WTC11 (cell line): ENCODE data around the gene PDSS2. TPM values are rescaled to one million over a fixed set of nuclear protein-coding genes. Genes with fewer than 3 reads are reported as not detected.

Source experiments
- ATAC-seq: fragments of 200-7000 bp; cut with Tn5 transposase; 2 replicates; pipeline ENCODE4 v1.10.0; 2021; ENCODE audit warnings: mild to moderate bottlenecking, moderate library complexity
- CTCF ChIA-PET: fragments of 300-600 bp; sonication (Branson Sonifier 250); formaldehyde crosslinking; loops from one replicate; lab custom pipeline; 2021; ENCODE audit warnings: antibody characterized with exemption; lab: Charles Lee
- POLR2A ChIA-PET: fragments of 350-600 bp; sonication (Branson Sonifier 250); formaldehyde crosslinking; loops from one replicate; lab custom pipeline; 2021; ENCODE audit warnings: antibody characterized with exemption; lab: Charles Lee
- DNase-seq: peaks from one replicate; pipeline ENCODE4 v3.0.0; 2021; ENCODE audit warnings: low spot score
- H3K27ac Mint-ChIP-seq: 2 replicates; pipeline ENCODE4 v1.8.0; 2021; ENCODE audit warnings: mixed read lengths
- H3K27me3 Mint-ChIP-seq: 2 replicates; pipeline ENCODE4 v1.8.0; 2021; ENCODE audit warnings: low read depth, mild to moderate bottlenecking, moderate library complexity, mixed read lengths
- H3K36me3 Mint-ChIP-seq: 2 replicates; pipeline ENCODE4 v1.8.0; 2021; ENCODE audit warnings: mixed read lengths
- H3K4me1 Mint-ChIP-seq: 2 replicates; pipeline ENCODE4 v1.8.0; 2022; ENCODE audit warnings: mixed read lengths
- H3K4me3 Mint-ChIP-seq: 2 replicates; pipeline ENCODE4 v1.8.0; 2021; ENCODE audit warnings: mild to moderate bottlenecking, moderate library complexity, mixed read lengths
- H3K9me3 Mint-ChIP-seq: 2 replicates; pipeline ENCODE4 v1.8.0; 2021; ENCODE audit warnings: mixed read lengths
- ARID4B ChIP-seq: sonication (generic); formaldehyde crosslinking; IDR thresholded peaks from 2 replicates; pipeline ENCODE4 v1.8.0; 2023; ENCODE audit warnings: missing genetic modification reagents, mild to moderate bottlenecking, borderline replicate concordance
- ATF1 ChIP-seq: sonication (generic); formaldehyde crosslinking; IDR thresholded peaks from 2 replicates; pipeline ENCODE4 v1.8.1; 2023; ENCODE audit warnings: mild to moderate bottlenecking, moderate library complexity, missing genetic modification reagents
- CBFB ChIP-seq: sonication (generic); formaldehyde crosslinking; IDR thresholded peaks from 2 replicates; pipeline ENCODE4 v1.8.1; 2022; ENCODE audit warnings: mild to moderate bottlenecking, low read depth, missing genetic modification reagents
- CDX4 ChIP-seq: fragments of 250-450 bp; sonication (Bioruptor Pico); IDR thresholded peaks from 2 replicates; pipeline ENCODE4 v1.9.0; 2021; ENCODE audit warnings: moderate library complexity, mild to moderate bottlenecking, inconsistent platforms, borderline replicate concordance
- CREB1 ChIP-seq: sonication (generic); formaldehyde crosslinking; IDR thresholded peaks from 2 replicates; pipeline ENCODE4 v1.8.0; 2023; ENCODE audit warnings: mild to moderate bottlenecking, missing genetic modification reagents
- CTCF ChIP-seq: fragments of 200-600 bp; IDR thresholded peaks from 2 replicates; pipeline ENCODE4 v1.8.0; 2022; ENCODE audit warnings: antibody characterized with exemption
- ETV6 ChIP-seq: sonication (generic); formaldehyde crosslinking; IDR thresholded peaks from 2 replicates; pipeline ENCODE4 v1.8.1; 2022; ENCODE audit warnings: mild to moderate bottlenecking, missing genetic modification reagents
- FOXK1 ChIP-seq: sonication (generic); formaldehyde crosslinking; IDR thresholded peaks from 2 replicates; pipeline ENCODE4 v1.8.0; 2022; ENCODE audit warnings: mild to moderate bottlenecking, moderate library complexity, missing genetic modification reagents
- GABPB1 ChIP-seq: sonication (generic); formaldehyde crosslinking; IDR thresholded peaks from 2 replicates; pipeline ENCODE4 v1.8.1; 2023; ENCODE audit warnings: mild to moderate bottlenecking, missing genetic modification reagents
- HMGA2 ChIP-seq: fragments of 250-450 bp; sonication (Bioruptor Pico); IDR thresholded peaks from 2 replicates; pipeline ENCODE4 v1.4.0; 2021; ENCODE audit warnings: mild to moderate bottlenecking, moderate library complexity
- MXD4 ChIP-seq: fragments of 250-450 bp; sonication (Bioruptor Pico); IDR thresholded peaks from 2 replicates; pipeline ENCODE4 v1.8.0; 2021; ENCODE audit warnings: mild to moderate bottlenecking, moderate library complexity, borderline replicate concordance
- MYBL2 ChIP-seq: sonication (generic); formaldehyde crosslinking; IDR thresholded peaks from 2 replicates; pipeline ENCODE4 v1.8.1; 2023; ENCODE audit warnings: mild to moderate bottlenecking, moderate library complexity, missing genetic modification reagents
- NR3C1 ChIP-seq: sonication (generic); formaldehyde crosslinking; conservative IDR thresholded peaks from 2 replicates; pipeline ENCODE4 v1.8.1; 2023; ENCODE audit warnings: low read depth, mild to moderate bottlenecking, missing genetic modification reagents
- SMAD3 ChIP-seq: sonication (generic); formaldehyde crosslinking; IDR thresholded peaks from 2 replicates; pipeline ENCODE4 v1.8.0; 2022; ENCODE audit warnings: missing genetic modification reagents, mild to moderate bottlenecking, borderline replicate concordance
- TP53 ChIP-seq: sonication (generic); formaldehyde crosslinking; IDR thresholded peaks from 2 replicates; pipeline ENCODE4 v1.8.1; 2023; ENCODE audit warnings: mild to moderate bottlenecking, missing genetic modification reagents
- ZNF121 ChIP-seq: sonication (generic); formaldehyde crosslinking; IDR thresholded peaks from 2 replicates; pipeline ENCODE4 v1.8.0; 2023; ENCODE audit warnings: missing genetic modification reagents
- ZNF219 ChIP-seq: sonication (generic); formaldehyde crosslinking; IDR thresholded peaks from 2 replicates; pipeline ENCODE4 v1.8.0; 2023; ENCODE audit warnings: missing genetic modification reagents, mild to moderate bottlenecking, borderline replicate concordance
- ZNF263 ChIP-seq: sonication (generic); formaldehyde crosslinking; IDR thresholded peaks from 2 replicates; pipeline ENCODE4 v1.8.1; 2022; ENCODE audit warnings: low read depth, mild to moderate bottlenecking, moderate library complexity, missing genetic modification reagents
- ZNF423 ChIP-seq: fragments of 250-450 bp; sonication (Bioruptor Pico); IDR thresholded peaks from 2 replicates; pipeline ENCODE4 v2.1.2; 2022; ENCODE audit warnings: mild to moderate bottlenecking, moderate library complexity
- ZNF671 ChIP-seq: fragments of 250-450 bp; sonication (Bioruptor Pico); IDR thresholded peaks from 2 replicates; pipeline ENCODE4 v1.8.0; 2021; ENCODE audit warnings: mild to moderate bottlenecking
- ZSCAN18 ChIP-seq: fragments of 250-450 bp; sonication (Bioruptor Pico); IDR thresholded peaks from 2 replicates; pipeline ENCODE4 v2.1.2; 2022; ENCODE audit warnings: mild to moderate bottlenecking, moderate library complexity
- total RNA-seq: library from RNA; stranded (reverse); gene quantifications from 3 replicates; pipeline ENCODE4 v1.2.3, GENCODE V29; 2021

Gene PDSS2
- total RNA-seq, 1 experiment from 2014 or later: 18.3 TPM

GRCh38 chr6:107419733-107420132 is 39.6 kb downstream of the PDSS2 start (continued):
- no peak for TF ChIP-seq GABPB1 (CRISPR knock-in tag)
- no peak for TF ChIP-seq CDX4 (CRISPR knock-in tag)
- TF ChIP-seq CBFB (CRISPR knock-in tag): no peak
- no peak for TF ChIP-seq ZNF121 (CRISPR knock-in tag)
- TF ChIP-seq ZNF423: no peak
- TF ChIP-seq MYBL2: no peak
- TF ChIP-seq ZNF263 (CRISPR knock-in tag): no peak

- ChIA-PET POLR2A (no interaction called here), CTCF (interaction anchor here (0.6 to 1.3 kb wide), 6 partner anchors 10 to 239 kb away, joined by 3 to 5 read pairs (median 3); no protein-coding TSS in a partner anchor)
- Mint-ChIP-seq H3K27me3 (no peaks in the 10 kb centered on the region), H3K9me3 (no peaks in the 10 kb centered on the region), H3K4me3 (no peak overlapping the region), H3K4me1 (peaks cover 43% of the 10 kb centered on the region), H3K36me3 (no peaks in the 10 kb centered on the region), H3K27ac (peak overlapping the region; percentile 6; the same call in 1 of the 2 replicates)
- no peak for TF ChIP-seq ZNF121 (CRISPR knock-in tag)
- no peak for TF ChIP-seq SMAD3 (CRISPR knock-in tag)
- peak; percentile 48 for TF ChIP-seq CTCF
- no peak for TF ChIP-seq CREB1 (CRISPR knock-in tag)
- DNase-seq (no peak), ATAC-seq (peak; percentile 87)
Observed at GRCh38 chr6:107418118-107418517, 41.2 kb downstream of the PDSS2 start.

- Mint-ChIP-seq H3K4me1 (peaks cover 40% of the 10 kb centered on the region), H3K36me3 (no peaks in the 10 kb centered on the region), H3K9me3 (no peaks in the 10 kb centered on the region), H3K27ac (peak overlapping the region; percentile 71; the same call in 1 of the 2 replicates), H3K27me3 (no peaks in the 10 kb centered on the region), H3K4me3 (no peak overlapping the region)
- DNase-seq (no peak), ATAC-seq (no peak)
- no peak for TF ChIP-seq ZNF671 (CRISPR knock-in tag)
- no peak for TF ChIP-seq TP53 (CRISPR knock-in tag)
- TF ChIP-seq MXD4 (CRISPR knock-in tag): no peak
- TF ChIP-seq MYBL2: no peak
- TF ChIP-seq ATF1 (CRISPR knock-in tag): no peak
- TF ChIP-seq NR3C1 (CRISPR knock-in tag): no peak
- TF ChIP-seq ZNF219 (CRISPR knock-in tag): no peak
- TF ChIP-seq ETV6: no peak
- TF ChIP-seq HMGA2 (CRISPR knock-in tag): no peak
- no peak for TF ChIP-seq FOXK1 (CRISPR knock-in tag)
- no peak for TF ChIP-seq CDX4 (CRISPR knock-in tag)
- no peak for TF ChIP-seq ARID4B (CRISPR knock-in tag)
- TF ChIP-seq ZNF263 (CRISPR knock-in tag): no peak
- TF ChIP-seq ZSCAN18: no peak
- ChIA-PET CTCF (interaction anchor here (2.2 kb wide), 1 partner anchor 43 kb away, joined by 7 read pairs; the partner anchor contains the start of gene PDSS2), POLR2A (no interaction called here)
Observed at GRCh38 chr6:107416145-107416544, 43.2 kb downstream of the PDSS2 start.
